ENCODE data around the gene SUN1. TPM values are rescaled to one million over a fixed set of nuclear protein-coding genes. Genes with fewer than 3 reads are reported as not detected.

Gene SUN1
- total RNA-seq, 4 donors from 2014 or later: 243 to 263 (median 244) TPM

DNA sequence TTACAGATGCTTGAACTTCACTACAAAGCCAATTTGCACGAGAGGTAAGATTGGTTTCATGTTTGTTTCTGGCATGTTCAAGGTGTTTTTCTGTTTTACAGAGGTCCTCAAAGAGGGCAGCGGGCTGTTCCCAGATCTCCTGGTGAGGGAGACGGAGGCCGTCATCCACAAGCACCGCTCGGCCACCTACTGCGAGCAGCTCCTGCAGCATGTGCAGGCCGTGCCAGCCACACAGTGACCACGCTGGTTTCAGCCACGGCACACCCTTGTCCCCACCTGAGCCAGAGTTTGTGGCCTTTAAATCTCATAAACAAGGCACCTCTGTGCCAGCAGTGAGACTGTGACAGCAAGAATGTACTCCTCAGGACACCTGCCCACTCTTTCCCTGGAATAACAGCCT is 46.9 kb upstream of the SUN1 start:
- Histone ChIP-seq H3K27ac (no peak overlapping the region), H3K36me3 (peaks cover 0 to 78% (median 0%) of the 10 kb centered on the region in 3 donors)
- TF ChIP-seq POLR2A (IDR thresholded peaks at IDR 0.05) (no peak), EP300 (IDR thresholded peaks at IDR 0.05) (no peak)
- TF ChIP-seq, protein P1, sequence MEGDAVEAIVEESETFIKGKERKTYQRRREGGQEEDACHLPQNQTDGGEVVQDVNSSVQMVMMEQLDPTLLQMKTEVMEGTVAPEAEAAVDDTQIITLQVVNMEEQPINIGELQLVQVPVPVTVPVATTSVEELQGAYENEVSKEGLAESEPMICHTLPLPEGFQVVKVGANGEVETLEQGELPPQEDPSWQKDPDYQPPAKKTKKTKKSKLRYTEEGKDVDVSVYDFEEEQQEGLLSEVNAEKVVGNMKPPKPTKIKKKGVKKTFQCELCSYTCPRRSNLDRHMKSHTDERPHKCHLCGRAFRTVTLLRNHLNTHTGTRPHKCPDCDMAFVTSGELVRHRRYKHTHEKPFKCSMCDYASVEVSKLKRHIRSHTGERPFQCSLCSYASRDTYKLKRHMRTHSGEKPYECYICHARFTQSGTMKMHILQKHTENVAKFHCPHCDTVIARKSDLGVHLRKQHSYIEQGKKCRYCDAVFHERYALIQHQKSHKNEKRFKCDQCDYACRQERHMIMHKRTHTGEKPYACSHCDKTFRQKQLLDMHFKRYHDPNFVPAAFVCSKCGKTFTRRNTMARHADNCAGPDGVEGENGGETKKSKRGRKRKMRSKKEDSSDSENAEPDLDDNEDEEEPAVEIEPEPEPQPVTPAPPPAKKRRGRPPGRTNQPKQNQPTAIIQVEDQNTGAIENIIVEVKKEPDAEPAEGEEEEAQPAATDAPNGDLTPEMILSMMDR (IDR thresholded peaks at IDR 0.05): no peak

DNA sequence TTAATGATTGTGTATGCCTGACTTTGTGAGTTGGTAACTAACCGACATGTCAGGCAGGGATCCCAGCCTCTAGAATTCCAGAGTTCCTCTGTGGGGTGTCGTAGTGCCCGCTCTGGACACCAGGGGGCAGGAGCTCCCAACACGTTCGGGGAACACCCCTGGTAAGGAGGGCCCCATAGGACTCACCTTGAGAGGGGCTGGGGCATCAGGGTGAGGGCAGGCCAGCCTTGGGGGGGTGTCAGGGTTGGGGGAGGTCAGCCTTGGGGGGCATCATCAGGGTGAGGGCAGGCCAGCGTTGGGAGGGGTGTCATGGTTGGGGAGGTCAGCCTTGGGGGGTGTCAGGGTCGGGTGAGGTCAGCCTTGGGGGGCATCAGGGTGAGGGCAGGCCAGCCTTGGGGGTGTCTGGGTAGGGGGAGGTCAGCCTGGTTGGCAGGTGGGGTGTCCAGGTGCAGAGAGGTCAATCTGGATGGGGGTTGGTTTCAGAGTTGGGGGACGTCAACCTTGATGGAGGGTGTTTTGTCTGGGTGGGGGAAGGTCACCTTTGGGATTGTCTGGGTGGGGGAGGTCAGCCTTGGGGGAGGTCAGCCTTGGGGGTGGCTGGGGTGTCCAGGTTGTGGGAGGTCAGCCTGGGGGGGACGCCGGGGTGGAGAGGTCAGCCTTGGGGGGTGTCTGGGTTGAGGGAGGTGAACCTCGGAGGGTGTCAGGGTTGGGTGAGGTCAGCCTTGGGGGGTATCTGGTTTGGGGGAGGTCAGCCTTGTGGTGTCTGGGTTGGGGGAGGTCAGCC is 45.6 kb upstream of the SUN1 start:
- 49 to 65% methylated on average over 6 to 9 of the region's 11 CpGs for WGBS, 2 donors
- peaks cover 0 to 7% (median 0%) of the 10 kb centered on the region in 4 donors for H3K4me1 ChIP-seq
- peak overlapping the region in 1 of 4 donors; percentile 1 for H3K27ac ChIP-seq
- peak; percentile 70 to 76 for DNase-seq (ENCODE audit: low spot score in 2 of 2)
- H3K9me3 ChIP-seq: no peaks in the 10 kb centered on the region
- H3K4me3 ChIP-seq: no peak overlapping the region
- TF ChIP-seq EP300 (IDR thresholded peaks at IDR 0.05) (peak in 1 of 2 donors; percentile 23), POLR2A (IDR thresholded peaks at IDR 0.05) (no peak)
- TF ChIP-seq, protein P1 (IDR thresholded peaks at IDR 0.05): peak; percentile 68 to 88 (median 84)
- no peaks in the 10 kb centered on the region for H3K27me3 ChIP-seq
- H3K36me3 ChIP-seq: peaks cover 0 to 69% (median 0%) of the 10 kb centered on the region in 3 donors

More for the DNA sequence above, 46.9 kb upstream of the SUN1 start:
- H3K27me3 ChIP-seq: no peaks in the 10 kb centered on the region
- no peak for DNase-seq (ENCODE audit: low spot score in 2 of 2)
- 96 to 99% methylated on average over 10 of the region's 10 CpGs for WGBS, 2 donors
- peaks cover 0 to 7% (median 0%) of the 10 kb centered on the region in 4 donors for H3K4me1 ChIP-seq
- no peak overlapping the region for H3K4me3 ChIP-seq
- H3K9me3 ChIP-seq: no peaks in the 10 kb centered on the region

GRCh38 chr7:787332-788240 is 44.7 kb upstream of the SUN1 start:
- Histone ChIP-seq H3K36me3 (peaks cover 0 to 60% (median 0%) of the 10 kb centered on the region in 3 donors), H3K4me1 (peaks cover 0 to 7% (median 0%) of the 10 kb centered on the region in 4 donors), H3K9me3 (no peaks in the 10 kb centered on the region), H3K27ac (no peak overlapping the region), H3K4me3 (no peak overlapping the region), H3K27me3 (no peaks in the 10 kb centered on the region)
- DNase-seq (ENCODE audit: low spot score in 2 of 2): no peak
- TF ChIP-seq POLR2A (IDR thresholded peaks at IDR 0.05): no peak
- TF ChIP-seq, protein P1 (IDR thresholded peaks at IDR 0.05): no peak
- TF ChIP-seq EP300 (IDR thresholded peaks at IDR 0.05): no peak
- WGBS, 2 donors: 90 to 93% methylated on average over 21 to 25 of the region's 27 CpGs

DNA sequence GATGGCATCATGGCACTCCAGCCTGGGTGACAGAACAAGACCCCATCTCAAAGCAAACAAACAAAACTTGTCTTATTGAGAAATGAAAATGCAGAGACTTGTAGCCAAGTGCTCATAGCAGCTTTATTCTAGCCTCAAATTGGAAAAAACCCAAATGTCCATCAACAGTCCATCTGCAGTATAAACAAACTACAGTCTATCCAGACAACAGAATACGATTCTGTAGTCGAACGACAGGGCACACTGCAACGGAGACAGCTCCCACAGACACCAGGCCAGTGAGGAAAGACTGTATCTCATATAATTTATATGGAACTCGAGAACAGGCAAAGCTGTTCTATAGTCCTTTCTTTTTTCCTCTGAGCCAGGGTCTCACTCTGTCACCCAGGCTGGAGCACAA is 40.8 kb upstream of the SUN1 start:
- TF ChIP-seq EP300 (IDR thresholded peaks at IDR 0.05) (no peak), POLR2A (IDR thresholded peaks at IDR 0.05) (no peak)
- TF ChIP-seq, protein P1 (IDR thresholded peaks at IDR 0.05): no peak
- Histone ChIP-seq H3K4me3 (no peak overlapping the region), H3K27me3 (no peaks in the 10 kb centered on the region), H3K27ac (no peak overlapping the region), H3K9me3 (no peaks in the 10 kb centered on the region), H3K4me1 (peaks cover 0 to 2% (median 0%) of the 10 kb centered on the region in 4 donors), H3K36me3 (peaks cover 0 to 26% (median 0%) of the 10 kb centered on the region in 3 donors)
- 77 to 85% methylated on average over 5 of the region's 5 CpGs for WGBS, 2 donors
- DNase-seq (ENCODE audit: low spot score in 2 of 2): no peak
